Measurements from ENCODE around the gene GAB2. TPM values are rescaled to one million over a fixed set of nuclear protein-coding genes. Genes with fewer than 3 reads are reported as not detected.
"Not testable (repeated sequence)": the region's sequence is repeated elsewhere in the genome, so short reads cannot be mapped to it uniquely, and the experiment has no call there.

The GAB2 gene
- polyA plus RNA-seq, 3 donors from 2014 or later = 1.0 TPM; not detected in 1

- Mint-ChIP-seq H3K27me3 (ENCODE audit: low read depth in 3 of 3) (peaks cover 2 to 4% (median 4%) of the 10 kb centered on the region in 3 donors), H3K27ac (no peak overlapping the region), H3K36me3 (no peaks in the 10 kb centered on the region), H3K4me1 (no peaks in the 10 kb centered on the region), H3K4me3 (no peak overlapping the region), H3K9me3 (no peaks in the 10 kb centered on the region)
- DNase-seq = no peak
Observed at GRCh38 chr11:78363024-78363619, 54.5 kb downstream of the GAB2 start.

- Mint-ChIP-seq H3K27ac (no peak overlapping the region), H3K36me3 (peaks cover 0 to 4% (median 0%) of the 10 kb centered on the region in 3 donors), H3K9me3 (peaks cover 0 to 5% (median 0%) of the 10 kb centered on the region in 6 donors), H3K4me3 (no peak overlapping the region), H3K27me3 (ENCODE audit: low read depth in 3 of 3) (peaks cover 2 to 5% (median 5%) of the 10 kb centered on the region in 3 donors), H3K4me1 (no peaks in the 10 kb centered on the region)
- DNase-seq = no peak
Observed at GRCh38 chr11:78361228-78361627, 56.4 kb downstream of the GAB2 start.

- Mint-ChIP-seq H3K9me3 (peaks cover 0 to 5% (median 0%) of the 10 kb centered on the region in 6 donors), H3K27ac (no peak overlapping the region), H3K27me3 (ENCODE audit: low read depth in 3 of 3) (peaks cover 2 to 5% (median 5%) of the 10 kb centered on the region in 3 donors), H3K4me1 (no peaks in the 10 kb centered on the region), H3K36me3 (peaks cover 0 to 4% (median 0%) of the 10 kb centered on the region in 3 donors), H3K4me3 (no peak overlapping the region)
- DNase-seq = no peak
Observed at GRCh38 chr11:78359921-78360320, 57.7 kb downstream of the GAB2 start.

- H3K27ac Mint-ChIP-seq; H3K36me3 Mint-ChIP-seq; DNase-seq; H3K27me3 Mint-ChIP-seq (ENCODE audit: low read depth in 3 of 3); H3K4me3 Mint-ChIP-seq; H3K9me3 Mint-ChIP-seq; H3K4me1 Mint-ChIP-seq: not testable (repeated sequence)
Observed at GRCh38 chr11:78357924-78358323, 59.7 kb downstream of the GAB2 start.

GRCh38 chr11:78357425-78357824 lies 60.2 kb downstream of the GAB2 start:
- not testable (repeated sequence) for DNase-seq; H3K4me1 Mint-ChIP-seq; H3K4me3 Mint-ChIP-seq; H3K27ac Mint-ChIP-seq; H3K27me3 Mint-ChIP-seq (ENCODE audit: low read depth in 3 of 3); H3K36me3 Mint-ChIP-seq; H3K9me3 Mint-ChIP-seq

- not testable (repeated sequence) for DNase-seq; H3K27me3 Mint-ChIP-seq (ENCODE audit: low read depth in 3 of 3); H3K4me1 Mint-ChIP-seq; H3K9me3 Mint-ChIP-seq; H3K4me3 Mint-ChIP-seq; H3K27ac Mint-ChIP-seq; H3K36me3 Mint-ChIP-seq
Observed at GRCh38 chr11:78355742-78356141, 61.9 kb downstream of the GAB2 start.

- Mint-ChIP-seq H3K27me3 (ENCODE audit: low read depth in 3 of 3) (peaks cover 1 to 5% (median 2%) of the 10 kb centered on the region in 3 donors), H3K9me3 (peaks cover 0 to 5% (median 0%) of the 10 kb centered on the region in 6 donors), H3K36me3 (peaks cover 0 to 4% (median 0%) of the 10 kb centered on the region in 3 donors), H3K27ac (no peak overlapping the region), H3K4me1 (peaks cover under 1 to 6% of the 10 kb centered on the region in 2 donors), H3K4me3 (no peak overlapping the region)
- DNase-seq = no peak
Observed at GRCh38 chr11:78355309-78355705, 62.3 kb downstream of the GAB2 start.

- no peak overlapping the region for H3K4me3 Mint-ChIP-seq
- peaks cover 1 to 2% (median 2%) of the 10 kb centered on the region in 3 donors for H3K27me3 Mint-ChIP-seq (ENCODE audit: low read depth in 3 of 3)
- DNase-seq = no peak
- H3K27ac Mint-ChIP-seq = no peak overlapping the region
- peaks cover 5 to 12% of the 10 kb centered on the region in 2 donors for H3K4me1 Mint-ChIP-seq
- peaks cover 0 to 5% (median 0%) of the 10 kb centered on the region in 6 donors for H3K9me3 Mint-ChIP-seq
- peaks cover 0 to 4% (median 0%) of the 10 kb centered on the region in 3 donors for H3K36me3 Mint-ChIP-seq
Observed at GRCh38 chr11:78354408-78355308, 63.0 kb downstream of the GAB2 start.

- DNase-seq = no peak
- H3K4me3 Mint-ChIP-seq = no peak overlapping the region
- no peak overlapping the region for H3K27ac Mint-ChIP-seq
- H3K36me3 Mint-ChIP-seq = no peaks in the 10 kb centered on the region
- H3K27me3 Mint-ChIP-seq (ENCODE audit: low read depth in 3 of 3) = peaks cover 0 to 6% (median 2%) of the 10 kb centered on the region in 3 donors
- peaks cover 0 to 3% (median 0%) of the 10 kb centered on the region in 6 donors for H3K9me3 Mint-ChIP-seq
- peaks cover 5 to 12% of the 10 kb centered on the region in 2 donors for H3K4me1 Mint-ChIP-seq
Observed at GRCh38 chr11:78351979-78352841, 65.4 kb downstream of the GAB2 start.

GRCh38 chr11:78351193-78351592 lies 66.4 kb downstream of the GAB2 start:
- Mint-ChIP-seq H3K4me1 (peaks cover 5 to 12% of the 10 kb centered on the region in 2 donors), H3K9me3 (no peaks in the 10 kb centered on the region), H3K4me3 (no peak overlapping the region), H3K27me3 (ENCODE audit: low read depth in 3 of 3) (peaks cover 0 to 8% (median 4%) of the 10 kb centered on the region in 3 donors), H3K36me3 (no peaks in the 10 kb centered on the region), H3K27ac (no peak overlapping the region)
- no peak for DNase-seq

GRCh38 chr11:78350646-78351165 lies 66.9 kb downstream of the GAB2 start:
- Mint-ChIP-seq H3K27me3 (ENCODE audit: low read depth in 3 of 3) (peaks cover 3 to 8% (median 4%) of the 10 kb centered on the region in 3 donors), H3K4me1 (peaks cover 5 to 12% of the 10 kb centered on the region in 2 donors), H3K9me3 (no peaks in the 10 kb centered on the region), H3K27ac (peak overlapping the region in 3 of 6 donors; percentile 22 to 50 (median 30)), H3K4me3 (peak overlapping the region in 4 of 5 donors; percentile 3 to 54 (median 44)), H3K36me3 (no peaks in the 10 kb centered on the region)
- DNase-seq = no peak

- no peaks in the 10 kb centered on the region for H3K9me3 Mint-ChIP-seq
- no peaks in the 10 kb centered on the region for H3K36me3 Mint-ChIP-seq
- peaks cover 3 to 12% (median 4%) of the 10 kb centered on the region in 3 donors for H3K27me3 Mint-ChIP-seq (ENCODE audit: low read depth in 3 of 3)
- peak overlapping the region in 2 of 6 donors; percentile 50 to 51 for H3K27ac Mint-ChIP-seq
- peaks cover 5 to 12% of the 10 kb centered on the region in 2 donors for H3K4me1 Mint-ChIP-seq
- H3K4me3 Mint-ChIP-seq = peak overlapping the region; percentile 4 to 59 (median 44)
- DNase-seq = no peak
Observed at GRCh38 chr11:78350091-78350645, 67.5 kb downstream of the GAB2 start.

- H3K4me1 Mint-ChIP-seq = peaks cover 5 to 12% of the 10 kb centered on the region in 2 donors
- H3K27ac Mint-ChIP-seq = no peak overlapping the region
- DNase-seq = no peak
- H3K27me3 Mint-ChIP-seq (ENCODE audit: low read depth in 3 of 3) = peaks cover 3 to 12% (median 4%) of the 10 kb centered on the region in 3 donors
- no peaks in the 10 kb centered on the region for H3K9me3 Mint-ChIP-seq
- no peaks in the 10 kb centered on the region for H3K36me3 Mint-ChIP-seq
- peak overlapping the region in 1 of 5 donors; percentile 27 for H3K4me3 Mint-ChIP-seq
Observed at GRCh38 chr11:78349624-78350023, 68.0 kb downstream of the GAB2 start.

Data from immature natural killer cell (primary cell).